CD4-positive, alpha-beta T cell treated with Interleukin-21 for 1 hour (primary cell): Measurements from ENCODE around the gene SGSM2.
A peak's percentile ranks its signal among the peaks of the same experiment; 100 is the strongest.

ENCODE experiments used
- DNase-seq: peaks from one replicate; pipeline ENCODE4 v3.0.0-alpha.2; 2020

SGSM2 gene

DNA sequence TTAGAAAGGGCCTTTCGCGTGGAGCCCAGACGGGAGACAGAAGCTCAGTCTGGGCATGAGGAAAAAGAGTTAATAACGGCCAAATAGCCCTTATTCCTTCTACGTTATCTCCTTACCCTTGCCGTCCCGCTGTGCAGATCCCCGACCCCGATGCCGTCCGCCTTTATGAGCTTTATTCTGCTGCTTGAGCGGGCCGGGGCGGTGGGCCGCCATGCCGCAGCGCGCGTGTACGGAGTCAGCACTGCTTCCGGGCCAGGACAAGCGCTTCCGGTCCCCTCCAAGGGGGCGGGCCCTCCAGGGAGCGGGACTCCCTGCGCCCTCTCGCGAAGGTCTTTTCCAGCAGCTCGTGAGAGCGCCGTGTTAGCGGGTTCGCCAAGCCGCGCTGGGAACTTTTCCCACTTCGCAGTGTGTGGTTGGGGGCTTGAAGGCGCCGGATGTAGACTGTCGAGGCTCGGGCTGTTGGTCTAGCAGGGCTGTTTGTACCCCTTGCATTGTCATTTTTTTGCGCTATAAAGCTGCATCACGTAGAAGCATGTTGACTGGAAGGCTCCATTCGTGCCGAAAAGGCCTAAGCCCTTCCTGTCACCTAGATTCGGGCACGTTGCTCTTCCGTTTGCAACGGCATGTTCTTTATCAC, 968 bp upstream of the SGSM2 start, which contains the start of gene TSR1:
TSR1 (minus strand) TSS at position 243 of the 637 bp plus-strand sequence; CDS start at position 213, 30 bp downstream.
- peak; percentile 86 for DNase-seq

DNA sequence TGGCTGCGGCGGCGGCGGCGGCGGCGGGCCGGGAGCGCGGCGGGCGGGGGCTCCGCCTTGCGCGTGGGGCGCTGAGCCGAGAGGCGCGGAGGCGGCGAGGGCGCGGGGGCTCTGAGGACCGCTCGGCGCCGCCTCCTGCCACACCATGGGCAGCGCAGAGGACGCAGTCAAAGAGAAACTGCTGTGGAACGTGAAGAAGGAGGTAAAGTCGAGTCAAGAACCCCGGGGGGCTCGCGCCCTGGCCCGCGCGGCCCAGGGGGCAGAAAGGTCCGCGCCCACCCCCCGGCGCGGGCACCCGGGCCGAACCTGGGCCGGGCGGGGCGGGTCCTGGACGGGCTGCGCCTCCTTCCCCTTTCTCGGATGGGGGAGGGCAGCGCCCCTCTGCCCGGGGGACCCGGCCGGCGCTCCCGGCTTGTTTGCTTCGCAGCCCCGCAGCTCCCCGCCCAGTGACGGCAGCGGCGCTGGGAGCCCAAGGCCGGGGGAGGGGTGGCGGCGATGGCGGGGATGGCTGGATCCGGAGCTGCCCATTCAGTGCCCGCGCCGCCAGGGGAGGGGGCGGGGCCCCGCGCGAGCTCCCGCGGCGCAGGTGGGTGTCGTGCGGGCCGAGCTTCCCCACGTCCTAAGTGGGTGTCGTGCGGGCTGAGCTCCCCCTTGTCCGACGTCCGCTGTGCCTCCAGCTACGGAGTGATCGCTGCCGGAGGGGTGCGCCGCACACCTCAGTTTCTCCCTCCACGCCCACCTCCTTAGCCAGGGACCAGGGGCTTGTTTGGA, 428 bp downstream of the SGSM2 start:
- DNase-seq, result peak; percentile 64

GRCh38 chr17:2338315-2338657, 985 bp downstream of the SGSM2 start:
- no peak for DNase-seq

GRCh38 chr17:2343421-2343820, 6.1 kb downstream of the SGSM2 start:
- peak; percentile 3 for DNase-seq

DNA sequence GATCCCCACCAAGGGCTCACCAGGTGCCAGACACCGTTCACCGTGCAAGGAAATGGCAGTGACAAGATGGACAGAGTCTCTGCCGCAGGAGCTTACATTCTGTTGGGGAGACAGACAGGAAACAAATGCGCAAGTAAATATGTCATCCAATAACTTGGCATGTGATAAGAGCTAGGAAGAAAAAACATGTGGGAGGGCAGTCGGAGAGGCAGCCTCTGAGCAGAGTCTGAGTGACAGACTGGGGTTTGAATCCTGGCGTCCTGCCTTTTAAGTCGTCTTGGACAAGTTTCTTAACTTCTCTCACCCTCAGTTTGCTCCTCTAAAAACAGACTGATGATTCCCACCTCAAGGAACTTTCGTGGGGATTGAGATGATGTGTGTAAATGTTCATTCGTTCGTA, 7.2 kb downstream of the SGSM2 start:
- no peak for DNase-seq

DNA sequence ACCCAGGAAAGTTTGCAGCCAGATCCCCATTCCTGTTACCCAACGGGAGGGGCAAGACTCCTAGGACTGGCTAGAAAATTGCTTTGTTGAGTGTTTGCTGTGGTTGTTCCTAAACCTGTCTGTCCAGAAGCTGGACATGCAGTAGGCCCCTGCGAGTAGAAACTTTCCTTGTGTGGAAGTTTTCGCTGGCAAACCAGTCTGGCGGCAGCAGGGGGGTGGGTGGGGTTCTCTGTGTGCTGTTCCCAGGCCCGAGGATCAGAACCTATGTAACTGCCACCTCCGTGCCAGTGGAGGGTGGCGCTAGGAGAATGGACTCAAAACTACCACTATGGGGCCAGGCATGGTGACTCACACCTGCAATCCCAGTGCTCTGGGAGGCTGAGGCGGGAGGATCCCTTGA, 9.2 kb downstream of the SGSM2 start:
- no peak for DNase-seq

- no peak for DNase-seq
These were observed 10.7 kb downstream of the SGSM2 start for GRCh38 chr17:2347805-2348685.

- DNase-seq, result no peak
These were observed 14.0 kb downstream of the SGSM2 start for GRCh38 chr17:2351269-2351668.

- DNase-seq, result no peak
These were observed 17.0 kb downstream of the SGSM2 start for GRCh38 chr17:2354311-2354710.

- DNase-seq, result no peak
These were observed 19.9 kb downstream of the SGSM2 start for GRCh38 chr17:2357237-2357636.

- no peak for DNase-seq
These were observed 20.7 kb downstream of the SGSM2 start for GRCh38 chr17:2357931-2358434.

- no peak for DNase-seq
These were observed 23.9 kb downstream of the SGSM2 start for GRCh38 chr17:2361010-2361760.

GRCh38 chr17:2362016-2362415, 24.7 kb downstream of the SGSM2 start:
- no peak for DNase-seq

GRCh38 chr17:2362416-2362815, 25.1 kb downstream of the SGSM2 start:
- no peak for DNase-seq

DNA sequence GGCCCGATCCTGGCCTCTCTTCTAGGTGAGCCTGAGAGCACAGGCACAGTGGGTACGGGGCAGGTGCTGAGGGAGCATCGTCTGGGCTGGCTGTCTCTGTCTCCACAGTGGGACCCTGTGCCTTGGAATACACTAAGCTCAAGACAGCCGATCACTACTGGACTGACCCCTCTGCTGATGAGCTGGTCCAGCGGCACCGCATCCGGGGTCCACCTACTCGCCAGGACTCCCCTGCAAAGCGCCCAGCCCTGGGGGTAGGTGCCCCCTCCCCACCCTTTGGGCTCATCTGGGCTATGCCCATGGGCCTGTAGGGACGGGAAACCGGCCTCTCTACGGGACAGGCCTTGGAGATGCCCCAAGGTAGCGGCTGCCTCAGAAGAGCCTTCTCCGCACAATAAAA, 25.6 kb downstream of the SGSM2 start:
- no peak for DNase-seq

GRCh38 chr17:2363318-2363717, 26.0 kb downstream of the SGSM2 start:
- DNase-seq, result no peak

- DNase-seq, result no peak
These were observed 26.8 kb downstream of the SGSM2 start for GRCh38 chr17:2363851-2364762.

DNA sequence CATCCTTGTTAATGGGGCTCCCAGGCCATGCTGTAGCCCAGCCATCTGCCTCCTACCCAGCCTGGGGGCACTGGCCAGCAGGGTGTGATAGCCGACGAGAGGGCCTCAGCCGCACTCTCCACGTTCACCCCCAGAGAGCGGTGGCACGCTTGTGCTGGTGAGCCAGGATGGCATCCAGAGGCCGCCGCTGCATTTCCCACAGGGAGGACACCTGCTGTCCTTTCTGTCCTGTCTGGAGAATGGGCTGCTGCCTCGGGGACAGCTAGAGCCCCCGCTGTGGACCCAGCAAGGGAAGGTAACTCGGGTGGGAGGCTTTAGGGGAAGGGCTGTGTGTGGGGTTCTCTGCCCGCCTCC, 27.4 kb downstream of the SGSM2 start:
- no peak for DNase-seq

DNA sequence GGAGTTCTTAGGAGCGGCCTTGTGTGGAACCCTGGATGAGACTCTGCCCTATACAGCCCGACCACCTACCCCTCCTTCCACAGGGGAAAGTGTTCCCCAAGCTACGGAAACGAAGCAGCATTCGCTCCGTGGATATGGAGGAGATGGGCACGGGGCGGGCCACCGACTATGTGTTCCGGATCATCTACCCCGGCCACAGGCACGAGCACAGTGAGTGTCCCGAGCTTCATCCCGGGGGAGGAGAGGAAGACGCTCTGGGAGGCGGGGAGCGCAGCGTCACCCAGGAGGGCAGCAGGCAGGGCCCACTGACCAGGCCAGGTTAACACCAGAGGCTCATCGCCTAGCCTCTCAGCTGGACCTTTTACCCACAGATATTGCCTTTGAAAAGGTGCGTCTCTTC, 27.8 kb downstream of the SGSM2 start:
- DNase-seq, result no peak

DNA sequence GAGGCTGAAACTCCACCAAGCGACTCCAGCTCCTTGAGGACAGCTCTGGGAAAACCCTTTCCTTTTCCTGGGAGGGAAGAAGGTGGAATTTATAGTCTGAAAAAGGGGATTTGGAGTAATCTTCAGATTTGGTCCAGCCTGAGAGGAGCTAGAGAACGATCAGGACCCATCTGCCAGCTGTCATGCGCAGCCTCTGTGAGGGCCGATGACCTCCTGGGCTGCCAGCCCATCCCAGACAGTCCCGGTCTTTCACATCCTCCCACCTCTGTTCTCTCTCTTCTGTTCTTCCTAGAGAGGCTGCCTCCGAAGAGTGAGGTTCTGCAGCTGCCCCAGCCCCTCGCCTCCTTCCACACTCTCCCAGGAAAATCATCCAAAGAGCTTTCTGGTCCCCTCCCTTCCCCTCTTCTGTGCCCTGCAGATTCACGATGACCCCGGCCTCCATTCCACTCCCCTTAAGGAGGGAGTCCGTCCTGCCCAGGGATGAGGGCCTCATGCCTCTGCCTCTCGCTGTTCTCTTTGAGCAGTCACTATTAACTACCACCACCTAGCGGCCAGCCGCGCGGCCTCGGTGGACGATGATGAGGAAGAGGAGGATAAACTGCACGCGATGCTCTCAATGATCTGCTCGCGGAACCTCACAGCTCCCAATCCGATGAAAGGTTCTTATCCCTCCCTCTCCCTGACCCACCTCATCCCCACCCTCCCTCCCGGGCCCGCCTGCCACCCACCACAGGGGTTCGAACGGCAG, 29.6 kb downstream of the SGSM2 start:
- DNase-seq, result no peak

DNA sequence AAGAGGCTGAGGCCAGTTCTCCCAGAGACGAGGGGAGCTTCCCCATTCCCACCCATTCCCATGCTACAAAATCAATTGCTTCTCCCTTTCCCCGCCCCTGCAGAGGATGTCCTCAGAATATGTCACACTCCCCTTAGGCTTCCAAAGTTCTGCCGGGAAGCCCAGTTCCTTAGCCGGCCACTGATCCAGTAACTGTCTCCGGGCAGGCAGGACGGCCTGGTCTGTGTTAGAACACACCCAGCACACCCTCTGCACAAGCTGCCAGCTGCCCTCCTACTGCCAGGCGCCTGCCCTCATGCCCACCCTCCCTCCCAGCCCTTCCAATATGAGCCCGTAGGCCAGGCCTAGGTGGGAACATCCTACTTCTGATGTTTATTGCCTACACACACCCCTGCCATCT, 31.1 kb downstream of the SGSM2 start:
- no peak for DNase-seq
